Vagina (tissue), 2 donors: Measurements from ENCODE around the gene CADPS. TPM values are rescaled to one million over a fixed set of nuclear protein-coding genes. Genes with fewer than 3 reads are reported as not detected.

Source experiments
- DNase-seq, 2 donors: peaks; one replicate each; pipeline ENCODE4 v3.0.0-alpha.2; 2017; ENCODE audit errors: extremely low spot score in 2 of 2
- H3K27ac ChIP-seq: fragments of 200-600 bp; sonication (generic); one replicate; pipeline ENCODE4 v1.5.1; 2019
- H3K27me3 ChIP-seq: fragments of 200-600 bp; sonication (generic); one replicate; pipeline ENCODE4 v1.5.1; 2019
- H3K36me3 ChIP-seq, 2 donors: fragments of 200-600 bp; sonication (generic); one replicate each; pipeline ENCODE4 v1.5.1; 2017 to 2019
- H3K4me1 ChIP-seq: fragments of 200-600 bp; sonication (generic); one replicate; pipeline ENCODE4 v1.5.1; 2019
- H3K4me3 ChIP-seq, 2 donors: fragments of 200-600 bp; sonication (generic); 1 replicate in 1 of 2; 2 replicates in 1 of 2; pipeline ENCODE4 v1.5.1; 2016 to 2019
- H3K9me3 ChIP-seq: fragments of 200-600 bp; sonication (generic); one replicate; pipeline ENCODE4 v1.5.1; 2019
- POLR2A ChIP-seq, 2 donors: fragments of 450-650 bp; IDR thresholded peaks; one replicate each; pipeline ENCODE4 v1.6.1; 2017; ENCODE audit warnings: antibody characterized with exemption in 2 of 2, mild to moderate bottlenecking in 2 of 2, moderate library complexity in 2 of 2
- POLR2AphosphoS5 ChIP-seq, 2 donors: sonication (generic); formaldehyde crosslinking; IDR thresholded peaks; one replicate each; pipeline ENCODE4 v1.9.0; 2017; ENCODE audit warnings: antibody characterized with exemption in 2 of 2, mild to moderate bottlenecking in 2 of 2, low read depth in 1 of 2; ENCODE audit not compliant: insufficient read depth in 1 of 2
- intact Hi-C: fragments of 100-400 bp; cut with DNase I; formaldehyde crosslinking; loops from one replicate; pipeline ENCODE4 v1.15.1; 2023
- total RNA-seq: library from RNA; depleted of rRNA; stranded (reverse); fragments of >200 nt; gene quantifications from one replicate; pipeline ENCODE4 v1.2.3, GENCODE V29; 2016
- TF ChIP-seq, protein P1 (sequence below), 3 experiments: fragments of 450-650 bp in 2 of 3; fragments of 200-600 bp in 1 of 3; sonication (generic) in 1 of 3; IDR thresholded peaks; one replicate each; pipeline ENCODE4 v1.5.1; 2017 to 2019; ENCODE audit warnings: antibody characterized with exemption in 3 of 3, mild to moderate bottlenecking in 2 of 3, moderate library complexity in 2 of 3

The CADPS gene
- total RNA-seq, 1 donor from 2014 or later, result 12.8 TPM

DNA sequence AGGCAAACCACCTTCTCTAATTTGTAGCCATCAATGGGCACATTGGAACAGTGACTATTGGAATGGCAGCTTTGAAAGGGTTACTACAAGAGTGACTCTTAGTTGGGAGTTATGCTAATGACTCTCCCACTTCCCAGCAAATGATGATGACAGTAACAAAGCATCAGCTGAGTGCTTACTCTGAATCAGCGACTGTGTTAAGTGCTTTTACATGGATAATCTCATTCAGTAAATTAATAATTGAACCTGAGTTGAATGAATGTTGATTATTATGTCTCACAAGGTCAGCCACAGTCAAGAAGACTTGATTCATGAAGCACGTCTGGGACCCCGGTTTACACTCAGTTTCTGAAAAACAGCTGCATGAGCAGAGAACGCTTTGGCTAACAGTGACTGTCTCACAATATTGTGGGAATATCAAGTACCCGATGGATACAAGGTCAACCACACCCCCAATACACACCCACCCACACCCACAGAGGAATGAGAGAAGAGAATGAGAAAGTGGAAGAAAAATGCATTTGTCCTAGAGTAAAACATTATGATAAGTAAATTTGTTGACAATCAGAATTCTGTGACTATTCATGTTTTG lies 259.9 kb downstream of the CADPS start:
- TF ChIP-seq, protein P1, sequence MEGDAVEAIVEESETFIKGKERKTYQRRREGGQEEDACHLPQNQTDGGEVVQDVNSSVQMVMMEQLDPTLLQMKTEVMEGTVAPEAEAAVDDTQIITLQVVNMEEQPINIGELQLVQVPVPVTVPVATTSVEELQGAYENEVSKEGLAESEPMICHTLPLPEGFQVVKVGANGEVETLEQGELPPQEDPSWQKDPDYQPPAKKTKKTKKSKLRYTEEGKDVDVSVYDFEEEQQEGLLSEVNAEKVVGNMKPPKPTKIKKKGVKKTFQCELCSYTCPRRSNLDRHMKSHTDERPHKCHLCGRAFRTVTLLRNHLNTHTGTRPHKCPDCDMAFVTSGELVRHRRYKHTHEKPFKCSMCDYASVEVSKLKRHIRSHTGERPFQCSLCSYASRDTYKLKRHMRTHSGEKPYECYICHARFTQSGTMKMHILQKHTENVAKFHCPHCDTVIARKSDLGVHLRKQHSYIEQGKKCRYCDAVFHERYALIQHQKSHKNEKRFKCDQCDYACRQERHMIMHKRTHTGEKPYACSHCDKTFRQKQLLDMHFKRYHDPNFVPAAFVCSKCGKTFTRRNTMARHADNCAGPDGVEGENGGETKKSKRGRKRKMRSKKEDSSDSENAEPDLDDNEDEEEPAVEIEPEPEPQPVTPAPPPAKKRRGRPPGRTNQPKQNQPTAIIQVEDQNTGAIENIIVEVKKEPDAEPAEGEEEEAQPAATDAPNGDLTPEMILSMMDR (IDR thresholded peaks at IDR 0.05), result no peak
- TF ChIP-seq POLR2A (IDR thresholded peaks at IDR 0.05), result no peak
- DNase-seq, result no peak

DNA sequence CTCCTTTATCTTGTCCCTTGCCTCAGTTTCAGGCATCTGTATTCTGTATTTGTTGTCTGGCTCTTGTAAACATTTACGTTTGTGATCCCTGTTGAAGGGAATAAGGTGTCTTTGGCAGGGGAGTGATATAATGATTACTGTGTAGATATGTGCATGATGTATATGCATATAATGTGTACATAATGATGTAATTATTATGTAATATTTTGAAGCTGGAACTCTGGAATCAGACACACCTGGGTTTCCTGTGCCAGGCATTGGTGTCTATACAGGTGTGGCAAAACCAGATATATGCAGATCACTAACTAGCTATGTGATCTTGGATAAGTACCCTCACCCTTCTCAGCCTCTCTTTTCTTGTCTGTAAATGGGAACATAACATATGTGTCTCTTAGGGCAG lies 260.7 kb downstream of the CADPS start:
- no peak for DNase-seq
- no peak for TF ChIP-seq POLR2A (IDR thresholded peaks at IDR 0.05)
- TF ChIP-seq, protein P1 (IDR thresholded peaks at IDR 0.05), result no peak
- Histone ChIP-seq H3K4me3 (no peak overlapping the region), H3K27me3 (no peaks in the 10 kb centered on the region), H3K4me1 (no peaks in the 10 kb centered on the region), H3K27ac (no peak overlapping the region), H3K9me3 (no peaks in the 10 kb centered on the region), H3K36me3 (no peaks in the 10 kb centered on the region)
- intact Hi-C loops, result no loop called here

More for the DNA sequence above, 259.9 kb downstream of the CADPS start:
- H3K36me3 ChIP-seq, result no peaks in the 10 kb centered on the region
- H3K4me1 ChIP-seq, result no peaks in the 10 kb centered on the region
- intact Hi-C loops, result no loop called here
- no peak overlapping the region for H3K4me3 ChIP-seq
- H3K27me3 ChIP-seq, result no peaks in the 10 kb centered on the region
- no peak overlapping the region for H3K27ac ChIP-seq
- H3K9me3 ChIP-seq, result no peaks in the 10 kb centered on the region

DNA sequence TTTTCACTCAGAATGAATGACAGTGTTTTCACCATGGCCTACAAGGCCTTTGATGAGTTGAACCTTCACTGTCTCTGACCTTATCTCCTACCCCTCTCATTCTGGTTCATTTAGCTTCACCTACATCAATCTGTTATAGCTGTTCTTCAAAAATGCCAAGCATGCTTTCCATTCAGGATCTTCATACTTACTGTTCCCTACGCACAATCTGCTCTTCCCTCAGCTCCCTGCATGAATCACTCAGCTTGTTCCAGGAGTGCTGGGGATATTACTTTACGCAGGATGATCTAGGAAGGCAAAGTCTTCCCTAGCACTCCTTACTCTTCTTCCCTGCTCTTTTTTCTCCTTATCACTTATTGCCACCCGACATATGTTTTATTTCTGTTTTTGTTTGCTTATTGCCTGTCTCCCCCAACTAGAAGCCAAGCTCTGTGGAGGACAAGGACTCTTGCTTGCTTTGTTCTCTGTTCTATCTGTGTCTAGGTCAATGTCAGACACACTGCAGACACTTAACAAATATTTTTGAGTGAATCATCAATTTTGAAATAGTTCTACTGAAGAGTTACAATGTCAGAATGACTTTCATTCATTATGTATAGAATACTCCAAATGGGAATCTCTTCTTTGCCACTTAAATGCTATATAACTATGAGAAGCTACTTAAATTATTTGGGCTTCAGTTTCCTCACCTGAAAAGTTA lies 263.5 kb downstream of the CADPS start:
- intact Hi-C loops, result no loop called here
- no peak for TF ChIP-seq POLR2AphosphoS5 (IDR thresholded peaks at IDR 0.05; ENCODE audit: insufficient read depth in 1 of 2, low read depth in 1 of 2)
- TF ChIP-seq, protein P1 (IDR thresholded peaks at IDR 0.05), result no peak
- no peak for TF ChIP-seq POLR2A (IDR thresholded peaks at IDR 0.05)
- H3K4me3 ChIP-seq, result no peak overlapping the region
- no peaks in the 10 kb centered on the region for H3K36me3 ChIP-seq
- no peaks in the 10 kb centered on the region for H3K4me1 ChIP-seq
- H3K27ac ChIP-seq, result no peak overlapping the region
- no peaks in the 10 kb centered on the region for H3K9me3 ChIP-seq
- H3K27me3 ChIP-seq, result no peaks in the 10 kb centered on the region
- no peak for DNase-seq

DNA sequence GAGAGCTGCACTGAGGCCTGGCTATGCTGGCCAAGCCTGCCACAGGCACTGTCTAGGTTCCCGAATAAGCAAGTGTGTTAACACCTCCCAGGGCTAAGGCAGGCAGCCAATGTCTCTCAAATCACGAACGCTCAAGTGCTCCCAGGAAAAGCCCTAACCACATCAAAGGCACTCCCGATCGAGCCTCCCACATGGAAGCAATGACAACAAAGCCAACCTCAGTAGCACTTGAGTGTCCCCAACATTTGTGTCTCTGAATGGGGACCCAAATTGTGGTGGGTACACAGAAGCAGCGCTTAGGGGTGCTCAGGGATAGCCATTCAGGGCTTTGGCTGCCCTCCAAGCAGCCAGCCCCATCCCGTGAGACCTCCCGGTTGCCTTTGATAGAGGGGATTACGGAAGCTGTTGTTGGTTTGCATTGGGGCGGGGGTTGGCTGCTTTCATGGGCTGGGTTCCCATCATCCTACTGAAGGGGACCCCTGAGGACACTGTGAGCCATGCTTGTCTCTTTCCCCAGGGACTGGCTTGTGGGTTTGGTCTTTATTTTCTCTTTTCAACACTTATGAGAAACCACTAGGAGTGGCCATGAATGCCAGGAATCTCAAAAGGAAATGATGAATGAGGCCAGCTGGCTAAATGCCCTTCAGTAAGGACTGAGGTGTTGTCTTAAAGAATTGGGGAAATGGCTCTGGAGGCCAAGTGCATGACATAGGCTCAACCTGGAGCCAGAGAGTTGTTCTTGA lies 267.8 kb downstream of the CADPS start:
- intact Hi-C loops, result no loop called here
- TF ChIP-seq POLR2A (IDR thresholded peaks at IDR 0.05) (no peak), POLR2AphosphoS5 (IDR thresholded peaks at IDR 0.05; ENCODE audit: insufficient read depth in 1 of 2, low read depth in 1 of 2) (no peak)
- TF ChIP-seq, protein P1 (IDR thresholded peaks at IDR 0.05), result no peak
- H3K4me1 ChIP-seq, result no peaks in the 10 kb centered on the region
- no peaks in the 10 kb centered on the region for H3K36me3 ChIP-seq
- H3K9me3 ChIP-seq, result no peaks in the 10 kb centered on the region
- H3K4me3 ChIP-seq, result no peak overlapping the region
- no peak for DNase-seq
- H3K27ac ChIP-seq, result no peak overlapping the region
- H3K27me3 ChIP-seq, result no peaks in the 10 kb centered on the region
